ENCODE data around the gene TBCD. TPM values are rescaled to one million over a fixed set of nuclear protein-coding genes. Genes with fewer than 3 reads are reported as not detected.

Gene TBCD
- total RNA-seq, 2 donors from 2014 or later = 66.5 to 166 TPM

DNA sequence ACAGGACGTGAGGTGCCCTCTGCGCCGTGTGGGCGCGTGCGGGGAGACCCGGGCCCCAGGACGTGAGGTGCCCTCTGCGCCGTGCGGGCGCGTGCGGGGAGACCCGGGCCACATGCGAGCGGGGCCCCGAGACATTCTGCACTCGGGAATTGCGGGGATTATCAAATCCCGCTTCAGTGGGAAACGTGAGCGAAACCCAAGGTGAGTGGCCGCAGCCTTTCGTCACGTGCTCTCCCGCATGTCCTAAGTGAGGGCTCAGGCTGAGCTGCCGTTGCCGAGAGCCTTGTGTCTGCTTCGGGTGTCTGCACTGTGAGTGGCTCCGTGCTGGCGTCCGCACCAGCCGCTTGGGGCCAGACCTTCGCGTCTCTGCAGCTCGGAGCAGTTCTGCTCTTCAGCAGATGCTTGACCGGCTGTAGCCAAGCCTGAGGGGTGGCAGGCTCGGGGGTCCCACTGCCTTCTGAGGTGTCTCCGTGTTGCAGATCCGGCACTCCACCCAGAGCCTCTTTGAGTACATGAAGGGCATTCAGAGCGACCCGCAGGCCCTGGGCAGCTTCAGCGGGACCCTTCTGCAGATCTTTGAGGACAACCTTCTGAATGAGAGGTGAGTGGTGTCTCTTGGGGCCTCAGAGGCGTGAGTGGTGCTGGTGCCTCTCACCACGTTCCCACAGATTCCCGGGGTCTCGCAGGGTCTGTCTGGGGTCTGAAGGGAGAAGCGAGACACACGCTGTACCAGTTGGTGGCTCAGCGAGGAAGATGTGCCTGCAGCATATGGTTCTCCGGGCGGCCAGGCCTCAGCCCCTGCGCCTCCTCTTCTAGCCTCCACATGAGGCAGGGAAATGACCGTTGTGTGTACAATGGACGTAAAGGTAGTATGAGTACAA lies 178.4 kb downstream of the TBCD start:
- Mint-ChIP-seq H3K4me1 (ENCODE audit: low read depth in 2 of 2) (peaks cover 0 to 4% of the 10 kb centered on the region in 2 donors), H3K9me3 (no peaks in the 10 kb centered on the region), H3K27ac (no peak overlapping the region), H3K27me3 (no peaks in the 10 kb centered on the region), H3K4me3 (no peak overlapping the region), H3K36me3 (peaks cover under 1% of the 10 kb centered on the region)
- no peak for ATAC-seq
- DNase-seq (ENCODE audit: low spot score) = peak; percentile 54

DNA sequence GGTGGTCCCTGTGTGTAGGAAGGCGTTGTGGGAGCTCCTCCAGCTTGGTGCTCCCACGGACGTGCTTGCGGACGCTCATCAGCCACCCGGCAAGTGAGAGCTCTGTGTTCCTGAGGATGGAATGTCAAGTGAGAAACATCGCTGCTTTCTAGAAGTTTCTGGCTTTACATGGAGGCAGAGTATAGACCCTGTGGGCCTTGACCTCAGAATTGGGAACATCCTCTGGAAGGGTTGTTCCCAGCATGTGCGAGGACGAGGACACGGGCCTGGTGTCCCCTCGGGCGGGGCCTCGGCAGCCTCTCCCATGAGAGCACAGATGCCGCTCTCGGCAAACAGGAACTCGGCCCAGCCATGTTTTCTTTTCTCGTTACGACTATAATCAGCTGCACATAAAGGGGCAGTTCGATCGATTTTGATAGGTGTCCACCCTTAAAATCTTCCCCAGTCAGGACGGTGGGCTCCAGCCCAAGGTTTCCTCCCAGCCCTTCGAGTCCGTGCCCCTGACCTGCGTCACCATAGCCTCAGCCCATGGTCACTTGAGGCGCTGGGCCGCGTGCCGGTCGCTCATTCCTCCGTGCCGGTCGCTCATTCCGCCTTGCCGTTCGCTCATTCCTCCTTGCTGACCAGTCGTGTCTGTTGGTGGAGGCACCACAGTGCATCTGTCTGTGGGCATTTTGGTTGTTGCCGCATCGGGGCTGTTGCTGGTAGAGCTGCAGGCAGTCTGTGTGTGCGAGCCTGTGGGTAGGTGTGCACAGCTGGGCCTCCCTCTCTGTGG lies 179.2 kb downstream of the TBCD start:
- Mint-ChIP-seq H3K27ac (no peak overlapping the region), H3K9me3 (no peaks in the 10 kb centered on the region), H3K4me1 (ENCODE audit: low read depth in 2 of 2) (peaks cover 0 to 4% of the 10 kb centered on the region in 2 donors), H3K27me3 (no peaks in the 10 kb centered on the region), H3K36me3 (peaks cover 9% of the 10 kb centered on the region), H3K4me3 (no peak overlapping the region)
- no peak for DNase-seq (ENCODE audit: low spot score)
- ATAC-seq = no peak

DNA sequence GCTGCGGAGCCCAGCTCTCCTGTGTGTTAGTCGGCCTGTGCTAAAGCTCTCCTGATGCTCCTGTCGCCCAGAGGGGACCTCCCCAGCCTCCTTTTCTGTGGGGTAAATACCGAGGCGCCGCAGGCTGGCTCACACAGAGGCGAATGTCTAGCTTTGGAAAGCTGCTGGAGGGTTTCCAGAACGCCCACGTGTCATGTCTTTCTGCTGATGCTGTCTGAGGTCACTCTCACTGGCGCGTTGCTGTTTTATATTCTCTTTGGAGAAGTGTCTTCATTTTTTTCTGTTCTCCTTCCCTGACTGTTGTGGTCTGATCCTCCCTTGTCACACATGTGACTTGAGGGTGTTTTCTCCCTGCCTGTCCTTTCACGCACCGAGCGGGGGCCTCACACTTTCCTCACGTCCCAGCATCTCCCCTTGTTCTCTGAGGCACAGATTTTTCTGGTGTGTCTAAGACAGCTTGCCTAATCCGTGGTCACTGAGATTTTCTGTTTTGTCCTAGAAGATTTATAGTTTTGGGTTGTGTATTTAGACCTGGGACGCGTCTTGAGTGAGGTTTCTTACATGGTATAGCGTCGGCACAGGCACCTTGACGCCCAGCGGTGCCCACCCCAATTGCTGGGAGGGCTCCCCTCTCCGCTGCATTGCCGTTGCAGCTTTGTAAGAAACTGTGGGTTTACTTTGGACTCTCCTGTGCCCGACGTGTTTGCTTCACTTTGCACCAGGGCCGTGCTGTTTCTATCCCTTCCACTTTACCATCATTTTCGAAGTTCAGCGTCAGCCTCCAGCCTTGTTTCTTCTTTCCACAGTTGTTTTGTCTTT lies 180.0 kb downstream of the TBCD start:
- Mint-ChIP-seq H3K27me3 (no peaks in the 10 kb centered on the region), H3K4me1 (ENCODE audit: low read depth in 2 of 2) (peaks cover 0 to 4% of the 10 kb centered on the region in 2 donors), H3K36me3 (peaks cover 11% of the 10 kb centered on the region), H3K27ac (no peak overlapping the region), H3K4me3 (no peak overlapping the region), H3K9me3 (no peaks in the 10 kb centered on the region)
- peak; percentile 54 for DNase-seq (ENCODE audit: low spot score)
- no peak for ATAC-seq

DNA sequence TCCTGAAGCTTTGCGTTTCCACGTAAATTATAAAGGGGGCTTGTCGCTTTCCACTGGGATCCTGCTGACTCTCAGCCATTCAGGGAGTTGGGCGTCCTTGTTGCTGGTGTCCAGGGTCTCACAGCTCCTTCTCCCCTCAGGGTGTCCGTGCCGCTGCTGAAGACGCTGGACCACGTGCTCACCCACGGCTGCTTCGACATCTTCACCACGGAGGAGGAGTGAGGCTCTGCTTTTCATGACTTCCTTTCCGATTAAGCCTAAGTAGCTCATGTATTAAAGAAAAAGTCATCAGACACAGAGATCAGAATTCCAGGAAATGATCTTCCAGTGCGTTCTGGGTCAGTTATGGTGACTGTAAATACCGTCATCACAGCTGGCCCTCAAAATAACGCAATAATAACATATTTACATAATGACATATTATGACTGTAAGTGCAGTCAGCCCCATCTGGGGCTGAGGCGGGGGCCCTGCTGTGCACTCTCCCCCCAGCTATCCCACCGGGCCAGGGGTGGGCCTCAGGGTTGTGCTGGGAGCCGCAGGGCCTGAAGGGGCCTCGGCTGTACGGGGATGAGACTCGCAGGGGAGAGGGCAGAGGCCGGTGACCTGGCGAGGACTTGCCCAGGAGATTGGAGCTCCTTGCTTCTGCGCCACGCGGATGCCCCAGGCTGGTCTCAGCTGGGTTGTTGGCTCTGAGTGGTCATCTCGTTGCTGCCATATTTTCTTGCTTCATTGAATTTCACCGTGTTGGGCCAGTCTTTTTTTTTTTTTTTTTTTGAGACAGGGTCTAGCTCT lies 180.8 kb downstream of the TBCD start:
- Mint-ChIP-seq H3K36me3 (peaks cover 11% of the 10 kb centered on the region), H3K27ac (no peak overlapping the region), H3K27me3 (no peaks in the 10 kb centered on the region), H3K9me3 (no peaks in the 10 kb centered on the region), H3K4me3 (no peak overlapping the region), H3K4me1 (ENCODE audit: low read depth in 2 of 2) (peaks cover 0 to 4% of the 10 kb centered on the region in 2 donors)
- DNase-seq (ENCODE audit: low spot score) (peak; percentile 47), ATAC-seq (no peak)

DNA sequence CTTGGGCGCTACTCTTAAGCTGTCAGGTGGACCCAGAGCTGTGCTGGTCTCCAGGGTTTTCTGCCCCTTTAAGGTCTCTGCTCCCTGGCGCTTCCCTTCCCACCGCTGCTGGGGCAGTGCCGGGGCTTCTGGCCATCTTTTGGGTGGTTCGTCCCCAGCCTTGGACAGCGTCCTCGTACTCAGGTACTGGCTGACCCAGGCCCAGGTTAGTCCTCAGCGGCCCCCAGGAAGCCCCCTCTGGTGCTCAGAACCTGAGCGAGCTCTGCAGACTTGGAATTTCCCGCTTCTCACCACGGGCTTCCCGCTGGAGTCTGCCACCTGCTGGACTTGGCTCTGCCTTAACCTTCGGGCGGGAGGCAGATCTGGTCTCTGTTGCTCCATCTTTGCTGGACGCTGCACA lies 182.0 kb downstream of the TBCD start:
- Mint-ChIP-seq H3K27me3 (no peaks in the 10 kb centered on the region), H3K36me3 (peaks cover 11% of the 10 kb centered on the region), H3K4me3 (no peak overlapping the region), H3K9me3 (no peaks in the 10 kb centered on the region), H3K4me1 (ENCODE audit: low read depth in 2 of 2) (peaks cover 0 to 4% of the 10 kb centered on the region in 2 donors), H3K27ac (no peak overlapping the region)
- peak; percentile 16 for DNase-seq (ENCODE audit: low spot score)
- ATAC-seq = no peak

DNA sequence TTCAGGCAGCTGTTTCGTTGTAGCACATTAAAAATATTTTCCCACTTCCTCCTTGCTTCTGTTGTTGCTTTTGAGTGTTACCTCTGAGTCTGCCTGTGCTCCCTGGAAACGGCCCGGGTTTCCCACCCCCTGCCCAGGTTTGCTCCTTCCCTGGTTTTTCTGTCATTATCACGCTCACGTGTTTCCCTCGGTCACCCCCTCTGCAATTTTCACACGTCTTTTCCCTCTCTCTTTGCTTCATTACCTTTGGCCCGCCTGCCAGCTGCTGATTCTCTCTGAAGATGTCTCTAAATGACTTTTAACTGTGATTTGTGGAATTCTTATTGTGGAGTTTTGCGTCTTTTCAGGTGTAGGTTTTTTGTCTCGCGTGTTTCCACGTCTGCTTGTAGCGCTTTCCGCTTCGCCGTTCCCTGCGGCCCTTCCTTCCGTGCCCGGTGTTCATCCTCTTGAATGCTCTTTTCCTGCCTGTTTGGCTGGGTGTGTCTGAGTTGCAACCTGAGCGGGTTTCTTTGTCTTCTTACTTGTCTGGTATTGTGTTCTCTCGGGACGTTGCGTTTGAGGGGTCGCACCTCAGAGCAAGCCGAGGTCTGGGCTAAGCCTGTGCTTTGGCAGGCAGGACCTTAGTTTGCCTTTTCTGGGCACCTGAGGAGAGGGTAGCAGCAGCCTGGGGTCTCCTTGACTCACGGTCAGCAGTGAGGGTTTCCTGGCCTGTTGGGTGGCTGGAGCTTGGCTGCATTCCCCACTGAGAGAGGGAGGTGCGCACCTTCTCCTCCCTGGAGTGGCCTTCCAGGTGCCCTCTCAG lies 184.3 kb downstream of the TBCD start:
- Mint-ChIP-seq H3K4me1 (ENCODE audit: low read depth in 2 of 2) (peaks cover 0 to 4% of the 10 kb centered on the region in 2 donors), H3K27me3 (no peaks in the 10 kb centered on the region), H3K4me3 (no peak overlapping the region), H3K27ac (no peak overlapping the region), H3K9me3 (no peaks in the 10 kb centered on the region), H3K36me3 (peaks cover 11% of the 10 kb centered on the region)
- ATAC-seq (no peak), DNase-seq (ENCODE audit: low spot score) (peak; percentile 44)

DNA sequence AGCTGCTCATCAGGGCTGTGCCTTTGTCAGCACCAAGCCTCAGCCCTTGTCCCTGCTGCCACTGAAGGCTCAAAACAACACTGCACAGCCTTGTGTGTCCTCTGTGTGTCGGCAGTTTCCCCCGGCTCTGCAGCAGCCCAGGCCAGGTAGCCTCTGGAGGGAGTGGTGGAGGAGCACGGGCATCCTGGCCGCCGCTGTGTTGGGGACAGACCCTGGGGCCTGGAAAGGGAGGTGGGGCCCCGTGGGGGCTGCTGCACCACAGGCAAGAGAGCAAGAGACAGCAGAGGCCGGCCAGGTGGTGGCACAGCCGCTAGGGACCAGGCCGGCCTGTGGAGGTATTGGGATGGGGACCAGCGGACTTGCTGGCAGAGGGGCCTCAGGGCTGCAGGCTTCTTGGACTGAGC lies 184.9 kb downstream of the TBCD start:
- no peaks in the 10 kb centered on the region for H3K9me3 Mint-ChIP-seq
- peaks cover 11% of the 10 kb centered on the region for H3K36me3 Mint-ChIP-seq
- no peak for ATAC-seq
- peaks cover 0 to 4% of the 10 kb centered on the region in 2 donors for H3K4me1 Mint-ChIP-seq (ENCODE audit: low read depth in 2 of 2)
- DNase-seq (ENCODE audit: low spot score) = peak; percentile 58
- no peak overlapping the region for H3K27ac Mint-ChIP-seq
- H3K4me3 Mint-ChIP-seq = no peak overlapping the region
- no peaks in the 10 kb centered on the region for H3K27me3 Mint-ChIP-seq

DNA sequence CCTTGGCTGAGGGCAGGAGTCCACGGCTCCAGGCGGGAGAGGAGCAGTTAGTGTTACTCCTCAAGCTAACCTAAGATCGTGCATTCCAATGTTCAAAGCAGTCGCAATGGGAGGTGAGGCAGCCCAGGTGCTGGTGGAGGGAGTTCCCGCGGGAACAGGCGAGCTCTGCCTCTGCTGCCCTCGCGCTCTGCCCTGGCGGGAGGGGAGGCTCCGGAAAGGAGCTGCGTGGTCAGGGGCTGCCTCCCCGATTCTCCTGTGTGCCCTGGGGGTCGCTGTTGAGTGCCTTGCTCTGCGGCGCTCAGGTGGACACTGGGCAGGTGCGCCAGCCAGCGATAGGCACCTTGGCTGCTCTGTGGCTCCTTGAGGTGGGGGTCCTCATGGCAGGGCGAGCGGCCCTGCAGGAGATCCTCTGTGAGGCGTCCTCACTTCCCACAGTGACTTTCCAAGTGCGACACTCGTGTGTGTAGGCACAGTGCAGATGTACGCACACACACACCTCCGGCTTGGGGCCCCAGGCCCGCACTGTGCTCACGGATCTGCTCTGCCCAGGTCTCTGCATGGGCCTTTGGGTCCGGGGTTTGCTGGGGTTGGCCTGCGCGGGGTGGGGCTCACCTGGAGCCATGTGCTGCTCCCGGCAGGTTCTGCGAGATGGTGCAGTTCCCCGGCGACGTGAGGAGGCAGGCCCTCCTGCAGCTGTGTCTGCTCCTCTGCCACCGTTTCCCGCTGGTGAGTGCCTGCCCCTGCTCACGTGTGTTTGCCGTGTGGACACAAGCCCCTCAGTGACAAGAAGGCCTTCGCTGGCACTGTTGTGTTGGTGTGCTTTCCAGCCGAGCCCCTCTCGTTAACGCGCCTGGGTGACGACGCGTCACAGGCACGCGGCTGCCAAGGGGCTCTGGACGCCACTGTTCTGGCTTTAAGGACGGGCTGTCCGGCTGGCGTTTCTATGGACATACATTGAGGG lies 185.8 kb downstream of the TBCD start:
- peaks cover 11% of the 10 kb centered on the region for H3K36me3 Mint-ChIP-seq

DNA sequence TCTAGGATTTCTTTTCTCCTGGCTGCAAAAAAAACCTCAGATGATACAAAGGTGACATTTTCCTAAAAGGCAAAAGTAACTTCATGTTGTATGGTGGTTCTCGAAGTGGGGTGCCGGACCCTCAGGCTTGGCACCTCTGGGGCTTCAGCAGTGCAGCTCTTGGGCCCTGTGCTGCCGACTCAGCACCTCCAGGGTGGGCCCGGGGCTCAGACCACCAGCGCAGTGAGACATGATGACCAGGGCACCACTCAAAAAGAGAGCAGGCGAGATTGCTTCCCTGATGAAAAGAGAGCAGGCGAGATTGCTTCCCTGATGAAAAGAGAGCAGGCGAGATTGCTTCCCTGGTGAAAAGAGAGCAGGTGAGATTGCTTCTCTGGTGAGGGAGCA lies 186.6 kb downstream of the TBCD start:
- H3K36me3 Mint-ChIP-seq = peaks cover 11% of the 10 kb centered on the region
- H3K27ac Mint-ChIP-seq = no peak overlapping the region
- ATAC-seq (no peak), DNase-seq (ENCODE audit: low spot score) (peak; percentile 35)
- peaks cover 0 to 3% of the 10 kb centered on the region in 2 donors for H3K4me1 Mint-ChIP-seq (ENCODE audit: low read depth in 2 of 2)
- H3K9me3 Mint-ChIP-seq = no peaks in the 10 kb centered on the region
- no peaks in the 10 kb centered on the region for H3K27me3 Mint-ChIP-seq
- H3K4me3 Mint-ChIP-seq = no peak overlapping the region

More for the DNA sequence above, 185.8 kb downstream of the TBCD start:
- Mint-ChIP-seq H3K27me3 (no peaks in the 10 kb centered on the region), H3K27ac (no peak overlapping the region), H3K4me1 (ENCODE audit: low read depth in 2 of 2) (peaks cover 0 to 3% of the 10 kb centered on the region in 2 donors), H3K4me3 (no peak overlapping the region), H3K9me3 (no peaks in the 10 kb centered on the region)
- ATAC-seq (peak in 1 of 2 donors; percentile 19), DNase-seq (ENCODE audit: low spot score) (peak; percentile 56)

DNA sequence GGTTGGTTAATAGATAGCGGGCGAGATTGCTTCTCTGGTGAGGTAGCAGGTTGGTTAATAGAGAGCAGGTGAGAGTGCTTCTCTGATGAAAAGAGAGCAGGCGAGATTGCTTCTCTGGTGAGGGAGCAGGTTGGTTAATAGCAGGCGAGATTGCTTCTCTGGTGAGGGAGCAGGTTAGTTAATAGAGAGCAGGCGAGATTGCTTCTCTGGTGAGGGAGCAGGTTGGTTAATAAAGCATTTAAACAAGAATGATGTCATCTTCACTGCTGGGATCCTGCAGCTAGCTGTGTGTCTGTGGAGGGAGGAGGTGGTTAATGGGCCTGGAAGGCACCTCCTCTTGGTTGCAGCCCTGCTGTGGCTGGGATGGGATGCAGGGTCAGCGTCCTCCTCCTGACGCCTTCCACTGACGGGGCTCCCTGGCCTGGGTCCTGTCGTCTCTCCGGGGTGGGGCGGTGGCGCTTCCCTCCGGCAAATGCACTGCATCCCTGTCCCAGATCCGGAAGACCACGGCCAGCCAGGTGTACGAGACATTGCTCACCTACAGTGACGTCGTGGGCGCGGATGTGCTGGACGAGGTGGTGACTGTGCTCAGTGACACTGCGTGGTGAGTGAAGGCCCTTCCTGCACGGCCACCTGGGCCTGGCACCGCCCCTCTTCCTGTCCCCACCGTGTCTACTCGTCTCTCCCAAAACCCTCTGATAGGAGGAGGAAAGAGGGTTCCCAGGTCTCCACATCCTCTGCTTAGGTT lies 187.2 kb downstream of the TBCD start:
- peak; percentile 47 for DNase-seq (ENCODE audit: low spot score)
- Mint-ChIP-seq H3K27me3 (no peaks in the 10 kb centered on the region), H3K27ac (no peak overlapping the region), H3K9me3 (no peaks in the 10 kb centered on the region), H3K4me1 (ENCODE audit: low read depth in 2 of 2) (peaks cover 0 to 3% of the 10 kb centered on the region in 2 donors), H3K4me3 (no peak overlapping the region), H3K36me3 (peaks cover 13% of the 10 kb centered on the region)
- no peak for ATAC-seq

DNA sequence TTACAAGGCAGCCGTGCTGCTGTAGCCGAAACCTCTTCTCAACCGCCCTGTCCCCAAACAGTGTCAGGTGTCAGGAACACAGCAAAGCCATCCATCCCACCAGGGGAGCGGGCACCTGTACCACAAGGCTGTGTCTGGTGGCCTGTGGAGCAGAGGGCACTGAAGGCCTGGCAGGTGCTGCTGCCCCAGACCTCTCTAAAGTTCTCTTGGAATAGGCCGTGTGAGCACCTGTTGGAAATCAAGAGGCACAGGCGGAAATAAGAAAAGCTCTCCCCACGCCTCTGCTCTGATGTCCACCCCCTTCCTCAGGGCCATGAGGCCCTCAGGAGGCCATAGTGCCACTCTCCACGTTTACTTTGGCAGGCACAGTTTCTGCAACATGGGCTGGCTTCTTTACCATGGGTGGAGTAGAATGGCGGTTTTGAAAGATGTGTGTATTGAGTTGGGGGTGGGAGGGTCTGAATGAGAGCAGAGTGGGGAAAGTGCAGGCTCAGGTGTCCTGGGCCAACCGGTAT lies 187.8 kb downstream of the TBCD start:
- peak; percentile 31 for DNase-seq (ENCODE audit: low spot score)
- Mint-ChIP-seq H3K4me3 (no peak overlapping the region), H3K27ac (no peak overlapping the region), H3K27me3 (no peaks in the 10 kb centered on the region), H3K9me3 (peaks cover 4% of the 10 kb centered on the region), H3K4me1 (ENCODE audit: low read depth in 2 of 2) (peaks cover 0 to 3% of the 10 kb centered on the region in 2 donors), H3K36me3 (peaks cover 20% of the 10 kb centered on the region)
- ATAC-seq = no peak

Data from natural killer cell treated with Interleukin-12 subunit alpha and Interleukin-12 subunit beta and Interleukin-15 and Interleukin-18, amount 100 ng/mL, for 72 hours (primary cell).